WTC11 (cell line): Measurements from ENCODE around the gene DPCD. TPM values are rescaled to one million over a fixed set of nuclear protein-coding genes. Genes with fewer than 3 reads are reported as not detected.

Experiments
- ATAC-seq: fragments of 200-7000 bp; cut with Tn5 transposase; 2 replicates; pipeline ENCODE4 v1.10.0; 2021; ENCODE audit warnings: mild to moderate bottlenecking, moderate library complexity
- CTCF ChIA-PET: fragments of 300-600 bp; sonication (Branson Sonifier 250); formaldehyde crosslinking; loops from one replicate; lab custom pipeline; 2021; ENCODE audit warnings: antibody characterized with exemption; lab: Charles Lee
- POLR2A ChIA-PET: fragments of 350-600 bp; sonication (Branson Sonifier 250); formaldehyde crosslinking; loops from one replicate; lab custom pipeline; 2021; ENCODE audit warnings: antibody characterized with exemption; lab: Charles Lee
- DNase-seq: peaks from one replicate; pipeline ENCODE4 v3.0.0; 2021; ENCODE audit warnings: low spot score
- H3K27ac Mint-ChIP-seq: 2 replicates; pipeline ENCODE4 v1.8.0; 2021; ENCODE audit warnings: mixed read lengths
- H3K27me3 Mint-ChIP-seq: 2 replicates; pipeline ENCODE4 v1.8.0; 2021; ENCODE audit warnings: low read depth, mild to moderate bottlenecking, moderate library complexity, mixed read lengths
- H3K36me3 Mint-ChIP-seq: 2 replicates; pipeline ENCODE4 v1.8.0; 2021; ENCODE audit warnings: mixed read lengths
- H3K4me1 Mint-ChIP-seq: 2 replicates; pipeline ENCODE4 v1.8.0; 2022; ENCODE audit warnings: mixed read lengths
- H3K4me3 Mint-ChIP-seq: 2 replicates; pipeline ENCODE4 v1.8.0; 2021; ENCODE audit warnings: mild to moderate bottlenecking, moderate library complexity, mixed read lengths
- H3K9me3 Mint-ChIP-seq: 2 replicates; pipeline ENCODE4 v1.8.0; 2021; ENCODE audit warnings: mixed read lengths
- ATF1 ChIP-seq: sonication (generic); formaldehyde crosslinking; IDR thresholded peaks from 2 replicates; pipeline ENCODE4 v1.8.1; 2023; ENCODE audit warnings: mild to moderate bottlenecking, moderate library complexity, missing genetic modification reagents
- E2F4 ChIP-seq: sonication (generic); formaldehyde crosslinking; IDR thresholded peaks from 2 replicates; pipeline ENCODE4 v1.8.1; 2022; ENCODE audit warnings: low read depth, mild to moderate bottlenecking, moderate library complexity, missing genetic modification reagents, borderline replicate concordance
- EMX1 ChIP-seq: fragments of 250-450 bp; sonication (Bioruptor Pico); IDR thresholded peaks from 2 replicates; pipeline ENCODE4 v1.8.0; 2021; ENCODE audit warnings: mild to moderate bottlenecking
- FOXJ3 ChIP-seq: sonication (generic); formaldehyde crosslinking; IDR thresholded peaks from 2 replicates; pipeline ENCODE4 v1.9.0; 2021; ENCODE audit warnings: missing genetic modification reagents, mild to moderate bottlenecking, borderline replicate concordance
- FOXK1 ChIP-seq: sonication (generic); formaldehyde crosslinking; IDR thresholded peaks from 2 replicates; pipeline ENCODE4 v1.8.0; 2022; ENCODE audit warnings: mild to moderate bottlenecking, moderate library complexity, missing genetic modification reagents
- GABPB1 ChIP-seq: sonication (generic); formaldehyde crosslinking; IDR thresholded peaks from 2 replicates; pipeline ENCODE4 v1.8.1; 2023; ENCODE audit warnings: mild to moderate bottlenecking, missing genetic modification reagents
- GTF2I ChIP-seq: fragments of 250-450 bp; sonication (Bioruptor Pico); conservative IDR thresholded peaks from 2 replicates; pipeline ENCODE4 v1.4.0; 2021; ENCODE audit warnings: mild to moderate bottlenecking
- HMGA2 ChIP-seq: fragments of 250-450 bp; sonication (Bioruptor Pico); IDR thresholded peaks from 2 replicates; pipeline ENCODE4 v1.4.0; 2021; ENCODE audit warnings: mild to moderate bottlenecking, moderate library complexity
- IRF2 ChIP-seq: sonication (generic); formaldehyde crosslinking; IDR thresholded peaks from 2 replicates; pipeline ENCODE4 v1.8.0; 2022; ENCODE audit warnings: low read depth, missing genetic modification reagents, borderline replicate concordance
- KAT7 ChIP-seq: sonication (generic); formaldehyde crosslinking; IDR thresholded peaks from 2 replicates; pipeline ENCODE4 v1.8.1; 2023; ENCODE audit warnings: missing genetic modification reagents, mild to moderate bottlenecking, borderline replicate concordance
- MYBL2 ChIP-seq: sonication (generic); formaldehyde crosslinking; IDR thresholded peaks from 2 replicates; pipeline ENCODE4 v1.8.1; 2023; ENCODE audit warnings: mild to moderate bottlenecking, moderate library complexity, missing genetic modification reagents
- NFE2L1 ChIP-seq: sonication (generic); formaldehyde crosslinking; IDR thresholded peaks from 2 replicates; pipeline ENCODE4 v1.8.1; 2023; ENCODE audit warnings: missing genetic modification reagents
- RORB ChIP-seq: fragments of 250-450 bp; sonication (Bioruptor Pico); IDR thresholded peaks from 2 replicates; pipeline ENCODE4 v1.9.0; 2021; ENCODE audit warnings: mild to moderate bottlenecking
- TEAD4 ChIP-seq: sonication (generic); formaldehyde crosslinking; IDR thresholded peaks from 2 replicates; pipeline ENCODE4 v1.8.0; 2022; ENCODE audit warnings: mild to moderate bottlenecking, missing genetic modification reagents
- ZNF416 ChIP-seq: fragments of 250-450 bp; sonication (Bioruptor Pico); IDR thresholded peaks from 2 replicates; pipeline ENCODE4 v1.9.0; 2021; ENCODE audit warnings: mild to moderate bottlenecking, inconsistent platforms
- ZNF425 ChIP-seq: fragments of 250-450 bp; sonication (Bioruptor Pico); conservative IDR thresholded peaks from 2 replicates; pipeline ENCODE4 v1.9.0; 2021; ENCODE audit warnings: mild to moderate bottlenecking
- ZNF671 ChIP-seq: fragments of 250-450 bp; sonication (Bioruptor Pico); IDR thresholded peaks from 2 replicates; pipeline ENCODE4 v1.8.0; 2021; ENCODE audit warnings: mild to moderate bottlenecking
- total RNA-seq: library from RNA; stranded (reverse); gene quantifications from 3 replicates; pipeline ENCODE4 v1.2.3, GENCODE V29; 2021
- TF ChIP-seq, protein P1 (sequence below): fragments of 250-450 bp; sonication (Bioruptor Pico); IDR thresholded peaks from 2 replicates; pipeline ENCODE4 v2.1.2; 2022; ENCODE audit warnings: mild to moderate bottlenecking, moderate library complexity
- TF ChIP-seq, protein P2 (sequence below): sonication (generic); formaldehyde crosslinking; IDR thresholded peaks from 2 replicates; pipeline ENCODE4 v1.8.0; 2023; ENCODE audit warnings: missing genetic modification reagents, mild to moderate bottlenecking, borderline replicate concordance
- TF ChIP-seq, protein P3 (sequence below): sonication (generic); formaldehyde crosslinking; IDR thresholded peaks from 2 replicates; pipeline ENCODE4 v1.8.1; 2023; ENCODE audit warnings: mild to moderate bottlenecking, missing genetic modification reagents

The DPCD gene
- total RNA-seq, 1 experiment from 2014 or later = 21.8 TPM

DNA sequence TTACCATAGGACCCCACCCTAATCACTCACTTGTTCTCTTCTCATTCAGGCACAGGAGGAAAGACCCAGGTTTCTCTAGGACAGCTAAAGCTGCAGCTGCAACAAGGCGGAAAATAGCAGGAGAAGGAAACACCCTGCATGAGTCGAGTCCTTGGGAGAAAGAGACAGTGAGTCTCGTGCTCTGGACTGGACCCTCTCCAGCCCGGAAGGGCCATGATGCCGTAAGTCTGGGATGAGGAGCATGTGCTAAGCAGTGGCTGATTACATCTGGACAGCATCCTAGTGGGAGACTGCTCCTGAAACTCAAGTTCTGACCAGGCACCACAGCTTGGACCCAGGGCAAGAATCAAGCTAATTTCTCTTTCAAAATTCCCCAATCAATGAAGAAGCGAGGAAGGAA is 67.4 kb downstream of the DPCD start:
- peaks cover 20% of the 10 kb centered on the region for H3K4me1 Mint-ChIP-seq
- ATAC-seq (no peak), DNase-seq (no peak)
- no peaks in the 10 kb centered on the region for H3K9me3 Mint-ChIP-seq
- no peak overlapping the region for H3K4me3 Mint-ChIP-seq
- H3K27ac Mint-ChIP-seq = no peak overlapping the region
- CTCF ChIA-PET = interaction anchor here (1.3 to 3.4 kb wide), 4 partner anchors 38 to 126 kb away, joined by 3 to 14 read pairs (median 4); no protein-coding TSS in a partner anchor
- H3K27me3 Mint-ChIP-seq = no peaks in the 10 kb centered on the region
- TF ChIP-seq TEAD4 (CRISPR knock-in tag) (no peak), ZNF416 (CRISPR knock-in tag) (no peak), ZNF425 (no peak), NFE2L1 (CRISPR knock-in tag) (no peak), HMGA2 (CRISPR knock-in tag) (no peak), FOXK1 (no peak), ZNF671 (CRISPR knock-in tag) (no peak), RORB (CRISPR knock-in tag) (no peak), ATF1 (CRISPR knock-in tag) (no peak), IRF2 (CRISPR knock-in tag) (no peak), EMX1 (CRISPR knock-in tag) (no peak), E2F4 (no peak)
- TF ChIP-seq, protein P1, sequence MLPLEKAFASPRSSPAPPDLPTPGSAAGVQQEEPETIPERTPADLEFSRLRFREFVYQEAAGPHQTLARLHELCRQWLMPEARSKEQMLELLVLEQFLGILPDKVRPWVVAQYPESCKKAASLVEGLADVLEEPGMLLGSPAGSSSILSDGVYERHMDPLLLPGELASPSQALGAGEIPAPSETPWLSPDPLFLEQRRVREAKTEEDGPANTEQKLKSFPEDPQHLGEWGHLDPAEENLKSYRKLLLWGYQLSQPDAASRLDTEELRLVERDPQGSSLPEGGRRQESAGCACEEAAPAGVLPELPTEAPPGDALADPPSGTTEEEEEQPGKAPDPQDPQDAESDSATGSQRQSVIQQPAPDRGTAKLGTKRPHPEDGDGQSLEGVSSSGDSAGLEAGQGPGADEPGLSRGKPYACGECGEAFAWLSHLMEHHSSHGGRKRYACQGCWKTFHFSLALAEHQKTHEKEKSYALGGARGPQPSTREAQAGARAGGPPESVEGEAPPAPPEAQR = no peak
- TF ChIP-seq, protein P2, sequence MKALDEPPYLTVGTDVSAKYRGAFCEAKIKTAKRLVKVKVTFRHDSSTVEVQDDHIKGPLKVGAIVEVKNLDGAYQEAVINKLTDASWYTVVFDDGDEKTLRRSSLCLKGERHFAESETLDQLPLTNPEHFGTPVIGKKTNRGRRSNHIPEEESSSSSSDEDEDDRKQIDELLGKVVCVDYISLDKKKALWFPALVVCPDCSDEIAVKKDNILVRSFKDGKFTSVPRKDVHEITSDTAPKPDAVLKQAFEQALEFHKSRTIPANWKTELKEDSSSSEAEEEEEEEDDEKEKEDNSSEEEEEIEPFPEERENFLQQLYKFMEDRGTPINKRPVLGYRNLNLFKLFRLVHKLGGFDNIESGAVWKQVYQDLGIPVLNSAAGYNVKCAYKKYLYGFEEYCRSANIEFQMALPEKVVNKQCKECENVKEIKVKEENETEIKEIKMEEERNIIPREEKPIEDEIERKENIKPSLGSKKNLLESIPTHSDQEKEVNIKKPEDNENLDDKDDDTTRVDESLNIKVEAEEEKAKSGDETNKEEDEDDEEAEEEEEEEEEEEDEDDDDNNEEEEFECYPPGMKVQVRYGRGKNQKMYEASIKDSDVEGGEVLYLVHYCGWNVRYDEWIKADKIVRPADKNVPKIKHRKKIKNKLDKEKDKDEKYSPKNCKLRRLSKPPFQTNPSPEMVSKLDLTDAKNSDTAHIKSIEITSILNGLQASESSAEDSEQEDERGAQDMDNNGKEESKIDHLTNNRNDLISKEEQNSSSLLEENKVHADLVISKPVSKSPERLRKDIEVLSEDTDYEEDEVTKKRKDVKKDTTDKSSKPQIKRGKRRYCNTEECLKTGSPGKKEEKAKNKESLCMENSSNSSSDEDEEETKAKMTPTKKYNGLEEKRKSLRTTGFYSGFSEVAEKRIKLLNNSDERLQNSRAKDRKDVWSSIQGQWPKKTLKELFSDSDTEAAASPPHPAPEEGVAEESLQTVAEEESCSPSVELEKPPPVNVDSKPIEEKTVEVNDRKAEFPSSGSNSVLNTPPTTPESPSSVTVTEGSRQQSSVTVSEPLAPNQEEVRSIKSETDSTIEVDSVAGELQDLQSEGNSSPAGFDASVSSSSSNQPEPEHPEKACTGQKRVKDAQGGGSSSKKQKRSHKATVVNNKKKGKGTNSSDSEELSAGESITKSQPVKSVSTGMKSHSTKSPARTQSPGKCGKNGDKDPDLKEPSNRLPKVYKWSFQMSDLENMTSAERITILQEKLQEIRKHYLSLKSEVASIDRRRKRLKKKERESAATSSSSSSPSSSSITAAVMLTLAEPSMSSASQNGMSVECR (CRISPR knock-in tag) = no peak
- H3K36me3 Mint-ChIP-seq = peaks cover 4% of the 10 kb centered on the region; the same call in 1 of the 2 replicates
- POLR2A ChIA-PET = no interaction called here

- H3K27ac Mint-ChIP-seq = no peak overlapping the region
- DNase-seq (no peak), ATAC-seq (no peak)
- POLR2A ChIA-PET = no interaction called here
- H3K4me1 Mint-ChIP-seq = peaks cover 27% of the 10 kb centered on the region
- H3K9me3 Mint-ChIP-seq = no peaks in the 10 kb centered on the region
- CTCF ChIA-PET = interaction anchor here (0.7 to 3.4 kb wide), 3 partner anchors 54 to 359 kb away, joined by 3 to 14 read pairs (median 4); no protein-coding TSS in a partner anchor
- H3K36me3 Mint-ChIP-seq = peaks cover 4% of the 10 kb centered on the region; the same call in 1 of the 2 replicates
- H3K4me3 Mint-ChIP-seq = no peak overlapping the region
- no peaks in the 10 kb centered on the region; the same call in 1 of the 2 replicates for H3K27me3 Mint-ChIP-seq
- TF ChIP-seq FOXJ3 (no peak), KAT7 (CRISPR knock-in tag) (no peak), MYBL2 (CRISPR knock-in tag) (no peak), GABPB1 (no peak), GTF2I (CRISPR knock-in tag) (no peak)
- TF ChIP-seq, protein P3, sequence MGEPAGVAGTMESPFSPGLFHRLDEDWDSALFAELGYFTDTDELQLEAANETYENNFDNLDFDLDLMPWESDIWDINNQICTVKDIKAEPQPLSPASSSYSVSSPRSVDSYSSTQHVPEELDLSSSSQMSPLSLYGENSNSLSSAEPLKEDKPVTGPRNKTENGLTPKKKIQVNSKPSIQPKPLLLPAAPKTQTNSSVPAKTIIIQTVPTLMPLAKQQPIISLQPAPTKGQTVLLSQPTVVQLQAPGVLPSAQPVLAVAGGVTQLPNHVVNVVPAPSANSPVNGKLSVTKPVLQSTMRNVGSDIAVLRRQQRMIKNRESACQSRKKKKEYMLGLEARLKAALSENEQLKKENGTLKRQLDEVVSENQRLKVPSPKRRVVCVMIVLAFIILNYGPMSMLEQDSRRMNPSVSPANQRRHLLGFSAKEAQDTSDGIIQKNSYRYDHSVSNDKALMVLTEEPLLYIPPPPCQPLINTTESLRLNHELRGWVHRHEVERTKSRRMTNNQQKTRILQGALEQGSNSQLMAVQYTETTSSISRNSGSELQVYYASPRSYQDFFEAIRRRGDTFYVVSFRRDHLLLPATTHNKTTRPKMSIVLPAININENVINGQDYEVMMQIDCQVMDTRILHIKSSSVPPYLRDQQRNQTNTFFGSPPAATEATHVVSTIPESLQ (CRISPR knock-in tag) = no peak
- TF ChIP-seq, protein P2 (CRISPR knock-in tag) = no peak
These were observed 68.8 kb downstream of the DPCD start for GRCh38 chr10:101656890-101657289.
